ENCODE measurements around the gene CCDC167. TPM values are rescaled to one million over a fixed set of nuclear protein-coding genes. Genes with fewer than 3 reads are reported as not detected.
A peak's percentile ranks its signal among the peaks of the same experiment; 100 is the strongest.

Gene CCDC167
- total RNA-seq, 1 experiment from 2014 or later: 107 TPM

- H3K27ac ChIP-seq: peak overlapping the region; percentile 27; the same call in 1 of the 2 replicates
- peak in 1 of 2 experiments; percentile 8 for DNase-seq (ENCODE audit: low read depth in 1 of 2, low spot score in 2 of 2)
- H3K9me3 ChIP-seq (replicated peaks): peaks cover 4% of the 10 kb centered on the region; the same call in 1 of the 2 replicates
- peaks cover 87% of the 10 kb centered on the region for H3K36me3 ChIP-seq
- H3K4me1 ChIP-seq (replicated peaks): peaks cover 7% of the 10 kb centered on the region; the same call in 1 of the 2 replicates
- H3K4me3 ChIP-seq: no peak overlapping the region
- no peaks in the 10 kb centered on the region for H3K27me3 ChIP-seq (replicated peaks)
Observed at GRCh38 chr6:37442416-37443215, 57.1 kb downstream of the CCDC167 start.

DNA sequence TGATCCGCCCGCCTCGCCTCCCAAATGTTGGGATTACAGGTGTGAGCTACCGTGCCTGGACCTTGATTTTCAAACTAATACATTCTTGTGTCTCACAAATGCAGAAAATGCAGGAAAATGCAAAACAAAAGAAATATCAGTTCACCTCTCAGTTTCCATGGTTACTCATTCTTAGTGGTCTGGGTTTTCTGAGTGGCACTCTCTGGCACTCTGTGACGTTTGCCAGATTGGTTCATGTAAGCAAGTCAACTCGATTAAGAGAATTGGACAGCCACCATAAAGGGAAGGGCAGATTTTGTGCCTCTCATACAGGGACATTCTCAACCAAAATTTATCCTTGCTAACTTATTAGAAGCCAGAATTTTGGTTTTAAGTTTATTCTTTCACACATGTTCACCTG, 58.0 kb downstream of the CCDC167 start:
- Histone ChIP-seq H3K9me3 (replicated peaks) (peaks cover 4% of the 10 kb centered on the region; the same call in 1 of the 2 replicates), H3K27ac (no peak overlapping the region), H3K4me1 (replicated peaks) (peaks cover 7% of the 10 kb centered on the region; the same call in 1 of the 2 replicates), H3K36me3 (peaks cover 82% of the 10 kb centered on the region), H3K4me3 (no peak overlapping the region), H3K27me3 (replicated peaks) (no peaks in the 10 kb centered on the region)
- no peak for DNase-seq (ENCODE audit: low read depth in 1 of 2, low spot score in 2 of 2)

GRCh38 chr6:37438930-37439329, 60.8 kb downstream of the CCDC167 start:
- H3K4me1 ChIP-seq (replicated peaks): peaks cover 13% of the 10 kb centered on the region
- H3K4me3 ChIP-seq: no peak overlapping the region
- H3K27ac ChIP-seq: no peak overlapping the region
- H3K27me3 ChIP-seq (replicated peaks): no peaks in the 10 kb centered on the region
- peaks cover 71% of the 10 kb centered on the region for H3K36me3 ChIP-seq
- peaks cover 4% of the 10 kb centered on the region; the same call in 1 of the 2 replicates for H3K9me3 ChIP-seq (replicated peaks)
- DNase-seq (ENCODE audit: low read depth in 1 of 2, low spot score in 2 of 2): no peak

DNA sequence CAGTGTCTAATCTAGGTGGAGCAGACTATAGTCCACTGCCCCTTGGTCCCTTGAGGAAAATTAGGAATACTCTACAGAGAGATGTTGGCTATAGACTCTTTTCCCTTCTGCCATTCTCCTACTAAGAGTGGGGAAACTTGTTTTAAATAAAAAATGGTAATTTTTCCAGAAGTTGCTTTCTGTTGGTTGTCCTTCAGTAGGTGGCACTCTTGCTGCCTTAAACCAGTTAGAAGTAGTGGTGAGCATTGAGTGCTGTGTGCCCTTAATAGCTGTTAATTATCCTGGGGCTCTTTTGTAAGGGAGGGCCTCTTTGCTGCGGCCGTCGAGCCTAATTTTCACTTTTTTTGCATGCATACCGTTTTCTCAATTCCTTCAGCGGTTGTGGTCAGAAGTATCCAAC, 63.9 kb downstream of the CCDC167 start:
- H3K4me1 ChIP-seq (replicated peaks): peaks cover 13% of the 10 kb centered on the region
- H3K27me3 ChIP-seq (replicated peaks): no peaks in the 10 kb centered on the region
- no peaks in the 10 kb centered on the region for H3K9me3 ChIP-seq (replicated peaks)
- no peak overlapping the region for H3K27ac ChIP-seq
- H3K4me3 ChIP-seq: no peak overlapping the region
- DNase-seq (ENCODE audit: low read depth in 1 of 2, low spot score in 2 of 2): no peak
- peaks cover 54% of the 10 kb centered on the region for H3K36me3 ChIP-seq

GRCh38 chr6:37435373-37435772, 64.3 kb downstream of the CCDC167 start:
- H3K9me3 ChIP-seq (replicated peaks): no peaks in the 10 kb centered on the region
- H3K4me1 ChIP-seq (replicated peaks): peaks cover 13% of the 10 kb centered on the region
- no peaks in the 10 kb centered on the region for H3K27me3 ChIP-seq (replicated peaks)
- DNase-seq (ENCODE audit: low read depth in 1 of 2, low spot score in 2 of 2): no peak
- no peak overlapping the region for H3K4me3 ChIP-seq
- no peak overlapping the region for H3K27ac ChIP-seq
- H3K36me3 ChIP-seq: peaks cover 50% of the 10 kb centered on the region

- Histone ChIP-seq H3K4me3 (peak overlapping the region; percentile 77), H3K36me3 (peaks cover 34% of the 10 kb centered on the region), H3K27me3 (replicated peaks) (no peaks in the 10 kb centered on the region), H3K4me1 (replicated peaks) (peaks cover 13% of the 10 kb centered on the region), H3K9me3 (replicated peaks) (no peaks in the 10 kb centered on the region), H3K27ac (peak overlapping the region; percentile 60)
- DNase-seq (ENCODE audit: low read depth in 1 of 2, low spot score in 2 of 2): peak in 1 of 2 experiments; percentile 39
Observed at GRCh38 chr6:37433657-37434271, 65.9 kb downstream of the CCDC167 start.

Other genes starting within 250 kb of the CCDC167 start
- gene TBC1D22B, start 242.1 kb downstream of the CCDC167 start, total RNA-seq (2014; rRNA removed; shearing (Covaris generic)): 4.4 and 6.6 TPM in 2 replicates
- gene TMEM217, start 241.7 kb downstream of the CCDC167 start, total RNA-seq (2014; rRNA removed; shearing (Covaris generic)): 0.31 and 0.74 TPM in 2 replicates
- 33.6 and 34.4 TPM in 2 replicates for gene RNF8, start 145.9 kb downstream of the CCDC167 start, total RNA-seq (2014; rRNA removed; shearing (Covaris generic))
- gene CMTR1, start 66.7 kb downstream of the CCDC167 start, total RNA-seq (2014; rRNA removed; shearing (Covaris generic)): 37.3 and 39.1 TPM in 2 replicates
- gene MDGA1, start 198.0 kb upstream of the CCDC167 start, total RNA-seq (2014; rRNA removed; shearing (Covaris generic)): 1.5 and 2.2 TPM in 2 replicates

Measured in SJSA1 (cell line).